ENCODE results near the gene MACROH2A1.

- TF ChIP-seq TAF1 (IDR thresholded peaks at IDR 0.05; ENCODE audit: low read depth) (no peak), MAX (IDR thresholded peaks at IDR 0.05) (no peak), EGR1 (IDR thresholded peaks at IDR 0.05) (no peak), CREB1 (IDR thresholded peaks at IDR 0.05; ENCODE audit: low read depth) (no peak), REST (IDR thresholded peaks at IDR 0.05; ENCODE audit: low read depth) (no peak), ZBTB7A (IDR thresholded peaks at IDR 0.05; ENCODE audit: low read depth) (no peak)
Measured at GRCh38 chr5:135405082-135405481, 6.1 kb upstream of the MACROH2A1 start.

Measured in Ishikawa (cell line).